NCI-H524 (cell line): ENCODE data around the gene MRPS6.

Experiments
- DNase-seq, 2 experiments: peaks; one replicate each; lab custom pipeline; 2025; lab: John Stamatoyannopoulos, UW

The MRPS6 gene

DNA sequence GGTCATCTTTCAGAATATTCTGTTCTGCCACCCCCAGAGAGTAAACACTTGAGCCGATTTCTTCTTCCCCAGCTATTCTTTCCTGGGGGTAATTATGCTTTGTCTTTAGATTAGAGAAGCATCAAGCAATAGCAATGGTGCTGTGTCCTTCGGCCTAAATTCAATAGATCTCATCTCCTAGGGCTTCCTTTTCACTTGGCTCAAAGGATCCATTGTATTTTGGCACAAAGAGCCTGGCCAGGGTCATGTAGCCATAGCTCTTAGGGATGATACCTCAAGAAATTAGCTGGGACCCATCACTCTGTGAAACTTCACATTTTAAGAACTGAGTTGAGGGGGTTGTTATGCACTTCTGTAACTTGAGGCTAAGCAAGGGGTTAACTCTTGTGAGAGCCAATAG lies 27.0 kb downstream of the MRPS6 start:
- DNase-seq, result no peak

GRCh38 chr21:34100790-34101189 lies 27.4 kb downstream of the MRPS6 start:
- DNase-seq, result no peak

DNA sequence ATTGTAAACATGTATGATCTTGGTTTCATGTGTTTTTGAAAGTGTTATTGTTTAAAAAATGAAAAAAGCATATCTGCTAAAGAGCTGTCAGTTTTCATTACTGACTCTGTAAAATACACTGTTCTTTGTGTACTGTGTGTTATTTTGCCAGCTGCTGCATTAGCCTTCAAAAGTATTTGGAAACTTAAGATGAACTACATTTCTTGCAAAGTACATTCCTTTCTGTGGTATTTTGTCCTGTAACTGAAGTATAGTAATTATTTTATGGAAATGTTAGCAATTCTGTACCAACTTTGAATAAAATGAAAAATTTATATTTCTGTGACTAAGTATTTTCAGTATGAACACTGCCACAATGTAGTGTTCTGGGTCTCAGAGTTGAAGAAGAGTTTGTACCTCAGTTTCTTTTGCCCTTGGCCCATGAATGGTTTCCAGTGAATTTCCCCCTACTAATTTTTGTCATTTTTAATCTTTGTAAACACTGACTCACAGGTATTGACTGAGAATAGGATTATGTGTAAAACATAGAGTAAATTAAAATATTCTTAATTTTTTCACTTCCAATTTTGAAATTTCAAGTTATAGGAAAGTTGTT lies 32.7 kb downstream of the MRPS6 start:
- no peak for DNase-seq

DNA sequence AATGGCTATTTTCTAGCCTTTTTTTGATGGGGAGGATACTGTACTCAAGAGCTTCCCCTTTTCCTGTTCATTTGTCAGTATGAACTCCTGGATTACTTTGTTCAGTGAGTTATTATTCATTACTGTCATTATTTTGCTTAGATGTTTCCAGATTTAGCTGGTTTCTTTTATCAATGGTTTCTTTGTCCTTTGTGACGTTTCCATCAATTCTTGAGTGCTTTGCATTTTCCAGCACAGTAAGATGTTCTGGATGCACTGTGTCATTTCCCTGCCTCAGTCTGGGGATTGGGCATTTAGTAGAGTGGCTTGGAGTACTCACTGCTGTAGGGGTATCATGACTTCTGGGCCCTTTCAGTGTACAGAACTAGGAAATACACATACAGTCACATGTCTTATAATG lies 34.2 kb downstream of the MRPS6 start:
- DNase-seq, result no peak

- DNase-seq, result no peak
Observed at GRCh38 chr21:34109075-34109474, 35.7 kb downstream of the MRPS6 start.

GRCh38 chr21:34110594-34111202 lies 37.3 kb downstream of the MRPS6 start:
- DNase-seq, result no peak

GRCh38 chr21:34112316-34113033 lies 39.1 kb downstream of the MRPS6 start:
- DNase-seq, result no peak

- no peak for DNase-seq
Observed at GRCh38 chr21:34113842-34114241, 40.5 kb downstream of the MRPS6 start.

DNA sequence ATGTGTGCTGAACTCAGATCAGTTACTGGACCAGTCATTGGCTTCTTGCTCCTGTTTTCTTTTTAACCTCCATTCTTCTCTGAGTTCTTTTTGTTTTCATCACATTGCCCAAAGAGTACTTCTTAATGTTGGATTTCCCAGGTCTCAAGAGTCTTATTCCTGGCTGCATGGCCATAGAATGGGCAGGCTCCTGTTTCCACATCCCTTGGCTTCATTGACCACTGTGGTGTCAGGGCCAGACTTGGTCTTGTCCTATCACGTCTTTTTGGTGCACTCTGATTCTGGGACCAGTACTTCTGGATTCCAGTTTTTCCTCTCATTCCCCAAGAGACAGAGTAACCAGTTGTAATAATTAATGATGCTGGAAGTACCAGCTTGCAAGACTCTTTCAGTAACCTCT lies 41.8 kb downstream of the MRPS6 start:
- DNase-seq, result no peak

GRCh38 chr21:34116569-34116968 lies 43.2 kb downstream of the MRPS6 start:
- DNase-seq, result no peak

DNA sequence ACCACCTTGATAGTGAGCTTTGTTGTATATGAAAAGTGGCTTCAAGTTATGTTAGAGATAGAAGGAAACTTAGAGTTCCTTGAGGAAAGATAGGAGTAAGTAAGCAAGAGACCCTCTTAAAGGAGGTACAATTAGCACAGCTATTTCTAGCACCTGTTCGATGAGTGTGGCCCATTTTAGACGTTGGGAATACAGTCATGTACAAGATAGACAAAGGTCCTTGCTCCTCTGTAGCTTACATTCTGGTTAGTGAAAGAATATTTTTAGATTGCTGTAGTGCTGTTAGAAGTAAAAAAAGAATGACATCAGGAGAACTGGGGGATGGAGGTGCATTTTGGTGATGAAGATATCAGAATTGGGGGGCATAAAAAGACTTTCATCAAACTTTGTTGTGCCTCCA lies 47.5 kb downstream of the MRPS6 start:
- no peak for DNase-seq

- no peak for DNase-seq
Observed at GRCh38 chr21:34122047-34122446, 48.7 kb downstream of the MRPS6 start.

DNA sequence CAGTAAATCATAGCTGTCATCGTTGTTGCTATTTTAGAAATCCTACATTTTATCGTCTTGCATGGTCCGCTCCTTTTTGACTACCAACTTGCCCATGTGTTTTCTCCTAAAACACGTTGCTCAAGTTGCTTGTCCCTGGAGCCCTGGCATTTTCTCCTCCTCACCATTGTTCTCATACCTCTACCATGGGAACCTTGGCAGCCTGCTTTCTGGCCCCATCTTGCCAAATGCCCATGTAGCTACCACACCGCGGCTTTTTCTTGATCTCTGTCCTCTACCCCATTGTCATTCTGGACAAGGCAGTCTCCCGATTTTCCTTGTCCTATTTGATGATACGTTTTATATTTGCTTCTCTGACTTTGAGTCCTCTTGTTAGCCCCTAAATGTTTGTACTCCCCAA lies 50.2 kb downstream of the MRPS6 start:
- no peak for DNase-seq

DNA sequence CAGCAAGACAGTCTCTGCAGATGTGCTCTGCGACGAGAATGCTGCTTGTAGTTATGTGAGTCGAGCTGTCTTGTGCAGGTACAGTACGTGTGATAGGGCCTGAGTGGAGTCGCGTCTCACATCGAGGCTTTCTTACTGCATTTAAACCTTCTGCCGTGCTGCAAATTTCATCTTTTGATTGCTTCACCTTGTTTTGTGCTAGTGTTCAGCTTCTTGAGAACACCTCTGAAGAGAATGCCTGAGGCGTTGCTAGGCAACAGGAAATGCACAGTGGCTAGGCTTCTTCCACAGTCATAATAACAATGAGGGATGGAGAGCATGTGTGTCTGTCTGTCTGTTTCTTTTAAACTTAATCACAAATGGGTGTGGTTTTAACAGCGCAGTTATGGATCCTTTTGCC lies 52.9 kb downstream of the MRPS6 start:
- DNase-seq, result peak in 1 of 2 experiments; percentile 32

DNA sequence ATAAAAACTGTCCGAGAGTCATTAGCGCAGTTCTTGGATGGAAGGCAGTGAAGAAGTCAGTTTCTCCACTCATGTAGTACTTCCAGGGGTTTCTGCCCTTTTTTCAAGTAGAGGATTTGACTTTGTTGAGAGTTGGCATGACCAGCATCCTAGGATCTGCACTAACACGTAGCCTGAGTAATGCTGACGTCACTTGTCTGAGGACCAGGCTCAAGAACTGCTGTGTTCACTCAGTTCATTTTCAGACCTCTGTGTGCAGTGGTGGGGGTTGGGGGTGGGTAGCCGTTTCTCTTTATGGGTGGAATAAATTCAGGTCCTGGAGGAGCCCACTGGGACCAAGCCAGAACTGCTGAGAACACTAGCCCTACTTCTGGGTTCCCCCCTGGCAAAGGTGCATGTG lies 53.3 kb downstream of the MRPS6 start:
- no peak for DNase-seq

GRCh38 chr21:34128124-34128523 lies 54.7 kb downstream of the MRPS6 start:
- no peak for DNase-seq

DNA sequence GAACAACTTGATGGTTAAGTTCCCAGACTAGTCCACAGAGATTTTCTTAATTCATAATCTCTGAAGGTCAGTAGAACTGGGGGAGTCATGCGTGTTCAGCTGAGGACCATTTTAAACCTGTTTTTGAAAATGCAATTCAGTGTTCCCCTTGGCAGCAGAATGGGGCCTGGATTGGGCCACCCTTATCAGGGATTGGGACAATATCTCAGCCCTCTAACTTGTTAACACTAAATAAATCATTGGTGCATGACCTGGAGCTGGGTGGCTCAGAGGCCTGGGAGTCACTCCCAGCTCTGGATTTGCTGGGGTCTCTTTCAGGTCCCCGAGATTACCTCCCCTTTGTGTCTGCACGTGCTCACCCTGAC lies 55.3 kb downstream of the MRPS6 start:
- DNase-seq, result no peak

GRCh38 chr21:34129039-34129891 lies 55.9 kb downstream of the MRPS6 start:
- peak; percentile 65 to 85 for DNase-seq

DNA sequence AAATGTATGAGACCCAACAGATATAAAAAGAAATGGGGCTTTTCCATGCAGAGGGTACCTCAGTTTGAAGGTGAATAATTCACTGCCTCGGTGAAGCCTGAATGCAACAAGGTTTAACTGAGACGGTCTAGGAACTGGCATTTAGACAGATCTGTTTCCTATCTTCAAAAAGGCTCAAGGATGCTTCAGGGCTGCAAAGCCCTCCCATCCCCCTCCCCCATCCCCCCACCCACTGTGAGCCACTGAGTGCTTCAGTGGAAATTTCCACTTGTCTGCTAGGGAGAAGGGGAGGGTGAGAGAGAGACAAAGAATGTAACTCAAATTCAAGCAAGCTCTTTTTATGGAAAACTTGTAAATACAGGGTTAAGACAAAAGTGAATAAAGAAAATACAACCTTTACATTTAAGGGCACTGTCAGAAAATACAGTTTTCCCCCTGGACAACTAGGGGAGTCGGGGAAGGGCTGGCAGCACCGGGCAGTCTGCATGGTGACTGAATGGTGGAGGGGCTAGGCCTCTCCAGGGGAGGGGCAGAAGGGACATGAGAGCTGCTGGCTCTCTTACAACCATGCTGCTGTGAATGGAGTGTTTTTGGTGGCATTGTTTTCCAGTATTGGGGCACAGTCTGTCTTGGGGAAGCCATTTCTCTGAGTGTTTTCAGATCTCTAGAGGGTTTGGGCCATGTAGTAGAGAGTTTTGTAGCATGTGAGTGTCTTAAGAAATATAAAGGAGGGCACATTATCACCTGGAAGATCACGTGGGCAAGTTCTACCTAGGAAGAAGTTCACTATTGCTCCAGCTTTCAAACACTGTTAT lies 56.7 kb downstream of the MRPS6 start:
- peak in 1 of 2 experiments; percentile 65 for DNase-seq

DNA sequence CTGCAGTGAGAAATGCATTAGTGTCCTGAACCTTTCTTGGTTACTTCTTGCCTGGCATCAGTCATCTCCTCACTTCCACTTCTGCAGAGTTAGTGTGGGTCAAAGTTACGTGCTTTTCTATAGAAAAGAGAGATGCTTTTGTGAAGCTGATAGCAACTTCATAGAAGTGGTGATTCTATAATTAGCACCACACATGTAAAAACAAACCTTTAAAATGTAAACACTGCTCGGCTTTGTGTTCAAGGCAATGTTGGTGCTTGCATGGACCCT lies 57.3 kb downstream of the MRPS6 start:
- DNase-seq, result no peak

DNA sequence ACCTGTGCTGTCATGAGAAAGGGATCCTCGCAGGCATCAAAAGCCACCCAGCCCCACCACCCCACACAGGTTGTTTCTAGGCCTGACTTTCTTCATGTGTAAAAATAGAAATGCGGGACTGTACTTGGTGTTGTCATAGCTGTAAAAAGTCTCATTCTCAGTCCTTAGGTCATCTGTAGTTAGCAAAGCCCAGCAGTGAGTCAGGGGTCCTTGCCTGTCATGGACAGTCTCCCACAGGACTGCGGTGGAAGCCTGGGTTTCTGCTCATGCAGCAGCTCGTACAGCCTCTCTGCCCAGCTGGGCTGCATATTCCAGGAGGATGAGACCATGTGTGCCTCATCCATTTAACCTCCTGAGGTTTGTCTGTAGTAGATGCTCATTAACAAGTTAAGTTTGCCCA lies 58.2 kb downstream of the MRPS6 start:
- no peak for DNase-seq

DNA sequence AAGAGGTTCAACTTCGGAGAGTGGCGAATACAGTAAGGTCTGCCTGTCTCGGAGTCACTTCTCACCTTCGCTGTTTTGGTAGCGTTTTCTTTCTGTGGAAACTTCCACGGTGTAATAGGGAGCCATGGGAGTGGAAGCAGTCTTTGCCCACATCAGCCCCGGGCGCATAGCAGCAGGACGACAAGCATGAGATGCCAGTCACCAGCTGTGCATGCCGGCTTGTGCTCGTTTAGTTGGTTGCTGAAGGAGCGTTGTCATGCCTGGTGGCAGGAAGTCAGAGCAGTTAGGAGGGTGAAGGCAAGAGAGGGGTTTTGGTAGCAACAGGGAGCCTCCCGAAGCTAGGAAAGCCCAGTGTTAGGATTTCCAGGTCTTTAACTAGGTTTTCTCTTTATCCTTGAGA lies 58.8 kb downstream of the MRPS6 start:
- DNase-seq, result no peak
